Activated B cell treated with CpG ODN at 0.5 μM for 24 hours (primary cell): Measurements from ENCODE around the gene GPR146. TPM values are rescaled to one million over a fixed set of nuclear protein-coding genes. Genes with fewer than 3 reads are reported as not detected.
A peak's percentile ranks its signal among the peaks of the same experiment; 100 is the strongest.

Experiments
- ATAC-seq: fragments of 200-7000 bp; cut with Tn5 transposase; one replicate; pipeline ENCODE4 v1.10.0; 2021; ENCODE audit warnings: low read depth, mild to moderate bottlenecking, moderate library complexity
- CTCF ChIA-PET: fragments of 350-600 bp; sonication (Branson Sonifier 250); formaldehyde crosslinking; loops from one replicate; lab custom pipeline; 2021; ENCODE audit warnings: antibody characterized with exemption; lab: Charles Lee
- POLR2A ChIA-PET: fragments of 350-600 bp; sonication (Branson Sonifier 250); formaldehyde crosslinking; loops from one replicate; lab custom pipeline; 2021; ENCODE audit warnings: antibody characterized with exemption; lab: Charles Lee
- DNase-seq: peaks from one replicate; pipeline ENCODE4 v3.0.0; 2022
- H3K27ac Mint-ChIP-seq: one replicate; pipeline ENCODE4 v1.8.0; 2020; ENCODE audit warnings: mixed read lengths
- H3K27me3 Mint-ChIP-seq: one replicate; pipeline ENCODE4 v1.8.0; 2021; ENCODE audit warnings: mixed read lengths
- H3K36me3 Mint-ChIP-seq: one replicate; pipeline ENCODE4 v1.8.0; 2021; ENCODE audit warnings: low read depth, mixed read lengths
- H3K4me1 Mint-ChIP-seq: one replicate; pipeline ENCODE4 v1.8.0; 2021; ENCODE audit warnings: mixed read lengths
- H3K4me3 Mint-ChIP-seq: one replicate; pipeline ENCODE4 v1.8.0; 2020; ENCODE audit warnings: mild to moderate bottlenecking, mixed read lengths
- H3K9me3 Mint-ChIP-seq: one replicate; pipeline ENCODE4 v1.8.0; 2020; ENCODE audit warnings: mixed read lengths
- intact Hi-C: fragments of 100-400 bp; cut with micrococcal nuclease; formaldehyde crosslinking; loops from one replicate; pipeline ENCODE4 v1.15.1; 2024
- total RNA-seq: library from RNA; stranded (reverse); gene quantifications from 2 replicates; pipeline ENCODE4 v1.2.3, GENCODE V29; 2022
- TF ChIP-seq, protein P1 (sequence below): fragments of 200-600 bp; IDR thresholded peaks from one replicate; pipeline ENCODE4 v1.8.0; 2022; ENCODE audit warnings: antibody characterized with exemption, mild to moderate bottlenecking

GPR146 gene
- total RNA-seq, 1 donor from 2014 or later, result 6.9 TPM

DNA sequence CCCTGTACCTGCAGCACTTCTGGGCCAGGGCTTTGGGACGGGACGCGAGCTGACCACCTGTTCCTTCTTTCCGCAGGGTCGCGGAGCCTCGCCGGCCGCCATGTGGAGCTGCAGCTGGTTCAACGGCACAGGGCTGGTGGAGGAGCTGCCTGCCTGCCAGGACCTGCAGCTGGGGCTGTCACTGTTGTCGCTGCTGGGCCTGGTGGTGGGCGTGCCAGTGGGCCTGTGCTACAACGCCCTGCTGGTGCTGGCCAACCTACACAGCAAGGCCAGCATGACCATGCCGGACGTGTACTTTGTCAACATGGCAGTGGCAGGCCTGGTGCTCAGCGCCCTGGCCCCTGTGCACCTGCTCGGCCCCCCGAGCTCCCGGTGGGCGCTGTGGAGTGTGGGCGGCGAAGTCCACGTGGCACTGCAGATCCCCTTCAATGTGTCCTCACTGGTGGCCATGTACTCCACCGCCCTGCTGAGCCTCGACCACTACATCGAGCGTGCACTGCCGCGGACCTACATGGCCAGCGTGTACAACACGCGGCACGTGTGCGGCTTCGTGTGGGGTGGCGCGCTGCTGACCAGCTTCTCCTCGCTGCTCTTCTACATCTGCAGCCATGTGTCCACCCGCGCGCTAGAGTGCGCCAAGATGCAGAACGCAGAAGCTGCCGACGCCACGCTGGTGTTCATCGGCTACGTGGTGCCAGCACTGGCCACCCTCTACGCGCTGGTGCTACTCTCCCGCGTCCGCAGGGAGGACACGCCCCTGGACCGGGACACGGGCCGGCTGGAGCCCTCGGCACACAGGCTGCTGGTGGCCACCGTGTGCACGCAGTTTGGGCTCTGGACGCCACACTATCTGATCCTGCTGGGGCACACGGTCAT is 13.3 kb downstream of the GPR146 start:
- Mint-ChIP-seq H3K27me3 (peaks cover 9% of the 10 kb centered on the region), H3K27ac (no peak overlapping the region), H3K4me3 (no peak overlapping the region), H3K36me3 (peaks cover 3% of the 10 kb centered on the region), H3K4me1 (peaks cover 56% of the 10 kb centered on the region), H3K9me3 (no peaks in the 10 kb centered on the region)
- DNase-seq (no peak), ATAC-seq (no peak)
- ChIA-PET CTCF (interaction anchor here (1.4 to 2.5 kb wide), 2 partner anchors 13 to 64 kb away, joined by 3 to 16 read pairs; no protein-coding TSS in a partner anchor), POLR2A (interaction anchor here (0.7 to 1.6 kb wide), 4 partner anchors 12 to 65 kb away, joined by 3 to 6 read pairs (median 3); no protein-coding TSS in a partner anchor)
- TF ChIP-seq, protein P1, sequence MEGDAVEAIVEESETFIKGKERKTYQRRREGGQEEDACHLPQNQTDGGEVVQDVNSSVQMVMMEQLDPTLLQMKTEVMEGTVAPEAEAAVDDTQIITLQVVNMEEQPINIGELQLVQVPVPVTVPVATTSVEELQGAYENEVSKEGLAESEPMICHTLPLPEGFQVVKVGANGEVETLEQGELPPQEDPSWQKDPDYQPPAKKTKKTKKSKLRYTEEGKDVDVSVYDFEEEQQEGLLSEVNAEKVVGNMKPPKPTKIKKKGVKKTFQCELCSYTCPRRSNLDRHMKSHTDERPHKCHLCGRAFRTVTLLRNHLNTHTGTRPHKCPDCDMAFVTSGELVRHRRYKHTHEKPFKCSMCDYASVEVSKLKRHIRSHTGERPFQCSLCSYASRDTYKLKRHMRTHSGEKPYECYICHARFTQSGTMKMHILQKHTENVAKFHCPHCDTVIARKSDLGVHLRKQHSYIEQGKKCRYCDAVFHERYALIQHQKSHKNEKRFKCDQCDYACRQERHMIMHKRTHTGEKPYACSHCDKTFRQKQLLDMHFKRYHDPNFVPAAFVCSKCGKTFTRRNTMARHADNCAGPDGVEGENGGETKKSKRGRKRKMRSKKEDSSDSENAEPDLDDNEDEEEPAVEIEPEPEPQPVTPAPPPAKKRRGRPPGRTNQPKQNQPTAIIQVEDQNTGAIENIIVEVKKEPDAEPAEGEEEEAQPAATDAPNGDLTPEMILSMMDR, result no peak
- intact Hi-C loops, result no loop called here

- peaks cover 62% of the 10 kb centered on the region for H3K4me1 Mint-ChIP-seq
- H3K9me3 Mint-ChIP-seq, result no peaks in the 10 kb centered on the region
- ChIA-PET CTCF (interaction anchor here (1.4 to 2.5 kb wide), 2 partner anchors 13 to 65 kb away, joined by 3 to 16 read pairs; no protein-coding TSS in a partner anchor), POLR2A (interaction anchor here (0.7 to 1.6 kb wide), 4 partner anchors 13 to 454 kb away, joined by 3 to 6 read pairs (median 3); no protein-coding TSS in a partner anchor)
- intact Hi-C loops, result no loop called here
- ATAC-seq (no peak), DNase-seq (no peak)
- TF ChIP-seq, protein P1, result no peak
- no peak overlapping the region for H3K4me3 Mint-ChIP-seq
- H3K36me3 Mint-ChIP-seq, result peaks cover 3% of the 10 kb centered on the region
- peaks cover 9% of the 10 kb centered on the region for H3K27me3 Mint-ChIP-seq
- no peak overlapping the region for H3K27ac Mint-ChIP-seq
These were observed 14.0 kb downstream of the GPR146 start for GRCh38 chr7:1058311-1058710.

DNA sequence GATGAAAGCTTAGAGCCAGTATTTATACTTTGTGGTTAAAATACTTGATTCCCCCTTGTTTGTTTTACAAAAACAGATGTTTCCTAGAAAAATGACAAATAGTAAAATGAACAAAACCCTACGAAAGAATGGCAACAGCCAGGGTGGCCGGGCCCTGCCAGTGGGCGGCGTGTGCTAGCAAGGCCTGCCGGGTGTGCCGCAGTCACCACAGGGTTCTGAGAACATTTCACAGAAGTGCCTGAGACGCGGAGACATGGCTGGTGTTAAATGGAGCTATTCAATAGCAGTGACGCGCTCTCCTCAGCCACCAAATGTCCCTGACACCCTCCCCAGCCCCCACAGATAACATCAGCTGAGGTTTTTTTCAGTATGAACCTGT is 14.5 kb downstream of the GPR146 start:
- Mint-ChIP-seq H3K4me3 (no peak overlapping the region), H3K36me3 (peaks cover 3% of the 10 kb centered on the region), H3K27ac (no peak overlapping the region), H3K4me1 (peaks cover 67% of the 10 kb centered on the region), H3K27me3 (peaks cover 9% of the 10 kb centered on the region), H3K9me3 (no peaks in the 10 kb centered on the region)
- TF ChIP-seq, protein P1, result no peak
- CTCF ChIA-PET, result interaction anchor here (1.4 to 2.5 kb wide), 2 partner anchors 14 to 65 kb away, joined by 3 to 16 read pairs; no protein-coding TSS in a partner anchor
- DNase-seq, result no peak
- ATAC-seq, result no peak
- intact Hi-C loops, result no loop called here
- POLR2A ChIA-PET, result interaction anchor here (0.7 to 1.6 kb wide), 4 partner anchors 14 to 454 kb away, joined by 3 to 6 read pairs (median 3); no protein-coding TSS in a partner anchor

- ATAC-seq (peak; percentile 15), DNase-seq (no peak)
- intact Hi-C loops, result loop anchor here (10.0 kb wide), 1 partner anchor 245 kb away; no protein-coding TSS in a partner anchor
- H3K4me1 Mint-ChIP-seq, result peaks cover 65% of the 10 kb centered on the region
- TF ChIP-seq, protein P1, result no peak
- POLR2A ChIA-PET, result interaction anchor here (0.8 to 7.4 kb wide), 9 partner anchors 14 to 455 kb away, joined by 3 to 148 read pairs (median 6); partner anchors contain the start of genes COX19 and GPR146
- H3K4me3 Mint-ChIP-seq, result peak overlapping the region; percentile 32
- CTCF ChIA-PET, result interaction anchor here (1.4 to 7.7 kb wide), 4 partner anchors 15 to 66 kb away, joined by 3 to 331 read pairs (median 14); partner anchors contain the start of gene GPR146
- peaks cover 8% of the 10 kb centered on the region for H3K27me3 Mint-ChIP-seq
- no peak overlapping the region for H3K27ac Mint-ChIP-seq
- no peaks in the 10 kb centered on the region for H3K9me3 Mint-ChIP-seq
- peaks cover 3% of the 10 kb centered on the region for H3K36me3 Mint-ChIP-seq
These were observed 15.1 kb downstream of the GPR146 start for GRCh38 chr7:1059200-1060091.
